ENCODE results near the gene COL5A1.

- TF ChIP-seq CTCF (IDR thresholded peaks at IDR 0.05) = no peak
- TF ChIP-seq EP300 (IDR thresholded peaks at IDR 0.05) = no peak
- no peak for TF ChIP-seq POLR2A (IDR thresholded peaks at IDR 0.05)
Measured at GRCh38 chr9:134617836-134618162, 23.8 kb upstream of the COL5A1 start.

All from tibial nerve (tissue), 4 donors.